Measurements from ENCODE around the gene TDRD10.

DNA sequence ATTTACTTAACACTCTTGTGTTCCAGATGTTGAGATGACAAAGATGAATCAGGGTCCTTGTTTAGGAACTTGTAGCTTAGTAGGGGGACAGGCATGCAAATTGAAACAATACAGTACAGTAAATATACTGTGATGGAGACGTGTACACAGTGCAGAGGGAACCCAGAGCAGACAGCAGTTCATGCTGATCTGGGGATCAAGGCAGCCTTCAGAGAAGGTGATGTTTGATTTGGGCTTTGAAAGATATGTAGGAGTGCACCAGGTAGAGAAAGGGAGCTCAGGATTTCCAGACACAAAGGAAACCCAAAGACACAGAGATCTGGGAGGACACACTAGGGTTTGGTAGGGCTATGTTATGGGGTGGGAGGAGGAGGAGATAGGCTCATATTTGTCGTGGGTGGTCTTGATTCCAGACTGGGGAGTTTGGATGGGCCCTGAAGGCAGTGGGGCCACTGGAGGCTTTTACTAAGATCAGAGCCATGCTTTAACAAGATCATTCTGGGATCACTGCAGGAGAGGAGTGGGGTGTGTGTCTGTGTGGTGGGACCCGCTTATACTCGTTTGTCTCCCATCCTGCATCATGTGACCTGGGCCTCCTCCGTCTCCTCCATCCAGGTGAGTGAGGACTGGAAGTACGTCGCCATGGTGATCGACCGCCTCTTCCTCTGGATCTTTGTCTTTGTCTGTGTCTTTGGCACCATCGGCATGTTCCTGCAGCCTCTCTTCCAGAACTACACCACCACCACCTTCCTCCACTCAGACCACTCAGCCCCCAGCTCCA is 73.3 kb downstream of the TDRD10 start:
- TF ChIP-seq POLR2A (IDR thresholded peaks at IDR 0.05) (no peak), EP300 (IDR thresholded peaks at IDR 0.05) (no peak)
